SW 1271 (cell line): ENCODE data around the gene LRBA.
"Not testable (repeated sequence)": the region's sequence is repeated elsewhere in the genome, so short reads cannot be mapped to it uniquely, and the experiment has no call there.

Experiments used
- DNase-seq, 2 experiments: peaks; one replicate each; lab custom pipeline; 2025; lab: John Stamatoyannopoulos, UW

LRBA gene

GRCh38 chr4:151021637-151022334 is 6.7 kb upstream of the LRBA start:
- no peak for DNase-seq

DNA sequence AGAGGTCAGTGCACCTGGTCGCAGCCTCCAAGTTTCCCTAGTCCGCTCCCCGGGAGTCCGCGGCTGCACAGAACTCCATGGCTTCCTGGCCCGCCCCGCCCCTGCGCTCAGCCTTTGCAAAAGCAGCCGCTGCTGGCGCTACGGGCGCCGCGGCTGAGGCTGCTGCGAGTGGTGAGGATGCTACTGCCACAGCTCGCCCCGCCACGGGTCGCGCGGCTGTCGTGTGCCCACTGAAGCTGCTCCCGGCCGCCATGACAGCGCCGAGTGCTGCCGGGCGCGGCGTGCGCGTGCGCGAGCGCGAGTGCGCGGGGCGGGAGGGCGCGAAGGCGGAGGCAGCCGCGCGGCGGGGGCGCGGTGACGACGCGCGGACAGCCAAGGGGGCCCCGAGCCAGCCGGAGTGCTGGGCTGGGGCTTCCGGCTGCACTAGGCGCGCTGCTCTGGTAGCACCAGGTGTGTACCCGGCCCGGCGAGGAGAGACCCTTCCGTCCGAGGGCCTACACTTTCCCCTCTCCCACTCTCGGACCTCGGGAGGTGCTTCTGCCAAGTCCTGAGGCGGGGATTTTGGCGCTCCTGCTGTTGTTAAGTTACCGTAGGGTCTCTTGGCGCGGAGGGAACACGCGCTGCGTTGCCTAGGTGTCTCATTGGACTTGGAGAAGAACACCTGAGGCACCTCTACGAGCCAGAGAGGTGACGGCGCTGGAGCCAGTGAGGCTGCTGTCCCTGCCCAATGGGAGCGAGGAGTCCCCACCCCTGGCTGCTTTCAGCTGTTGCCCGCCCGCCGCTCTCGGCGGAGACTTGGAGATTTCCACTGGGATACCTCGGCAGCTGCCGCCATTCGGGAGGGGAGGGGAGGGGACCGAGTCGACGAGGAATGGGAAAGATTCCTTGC is 619 bp upstream of the LRBA start:
- DNase-seq, result peak; percentile 22 to 53

- DNase-seq, result no peak
Observed at GRCh38 chr4:151013944-151014343, 1.1 kb downstream of the LRBA start.

- DNase-seq, result no peak
Observed at GRCh38 chr4:151013491-151013890, 1.6 kb downstream of the LRBA start.

DNA sequence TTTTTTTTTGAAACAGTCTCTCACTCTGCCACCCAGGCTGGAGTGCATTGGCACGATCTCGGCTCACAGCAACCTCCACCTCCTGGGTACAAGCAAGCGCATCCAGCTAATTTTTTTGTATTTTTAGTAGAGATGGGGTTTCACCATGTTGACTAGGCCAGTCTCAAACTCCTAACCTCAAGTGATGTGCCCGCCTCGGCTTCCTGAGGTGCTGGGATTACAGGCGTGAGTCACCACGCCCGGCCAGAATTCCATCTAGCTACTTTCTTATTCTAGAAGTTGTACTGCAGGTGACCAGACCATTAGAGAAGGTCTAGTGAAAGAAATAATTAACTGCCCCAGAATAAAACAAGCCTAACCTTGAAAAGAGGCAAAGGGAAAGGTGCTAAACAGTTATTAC is 2.3 kb downstream of the LRBA start:
- peak in 1 of 2 experiments; percentile 2 for DNase-seq

- DNase-seq, result no peak
Observed at GRCh38 chr4:151012376-151012775, 2.7 kb downstream of the LRBA start.

GRCh38 chr4:151004222-151004621 is 10.9 kb downstream of the LRBA start:
- peak; percentile 2 to 33 for DNase-seq

DNA sequence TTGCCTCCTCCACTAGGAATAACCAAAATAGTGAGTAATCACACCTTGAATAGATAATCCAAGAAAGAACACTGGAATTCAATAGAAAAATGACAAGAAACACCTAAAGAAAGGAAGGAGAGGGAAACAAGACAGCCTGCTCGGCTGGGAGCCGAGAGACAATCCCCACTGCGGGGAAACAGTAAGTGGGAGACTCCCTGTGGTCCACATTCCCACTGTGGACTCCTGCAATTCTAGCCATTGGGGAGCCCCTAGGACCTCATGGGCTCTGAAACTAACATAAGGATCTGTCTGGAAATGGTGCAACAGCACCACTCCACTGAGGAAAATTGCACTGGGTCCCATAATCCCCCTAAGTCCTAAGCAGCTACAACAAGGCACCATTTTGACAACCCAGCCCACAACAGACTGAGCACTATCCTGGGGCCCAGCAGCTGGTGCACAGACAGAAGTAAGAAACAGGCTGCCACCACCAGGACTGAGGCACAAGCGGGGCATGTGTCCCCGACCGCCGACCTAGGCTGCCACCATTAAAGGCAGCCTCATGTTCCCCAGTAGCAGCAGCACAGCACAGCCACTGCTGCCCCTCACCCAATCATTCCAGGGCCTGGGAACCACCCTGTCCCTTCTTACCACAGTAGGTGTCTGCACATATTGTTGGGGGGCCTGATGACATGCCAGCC is 14.2 kb downstream of the LRBA start:
- no peak for DNase-seq

DNA sequence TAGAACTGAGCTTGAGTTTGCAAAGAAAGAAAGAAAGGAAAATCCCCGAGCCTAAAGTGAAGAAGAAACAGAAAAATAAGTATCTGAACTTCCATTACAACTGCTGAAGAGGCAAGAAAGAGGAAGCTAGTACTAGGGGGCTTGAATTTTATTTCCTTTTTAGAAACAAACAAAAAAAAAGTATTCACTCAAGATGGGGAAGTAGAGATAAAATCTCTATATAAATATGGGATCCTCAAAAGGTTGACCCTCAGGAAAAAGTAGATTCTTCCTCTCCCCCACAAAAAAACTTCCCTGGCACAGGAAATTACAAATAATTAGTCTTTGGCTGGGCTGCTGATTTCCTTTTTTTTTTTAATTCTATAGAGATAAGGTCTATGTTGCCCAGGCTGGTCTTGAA is 16.0 kb downstream of the LRBA start:
- DNase-seq, result no peak

DNA sequence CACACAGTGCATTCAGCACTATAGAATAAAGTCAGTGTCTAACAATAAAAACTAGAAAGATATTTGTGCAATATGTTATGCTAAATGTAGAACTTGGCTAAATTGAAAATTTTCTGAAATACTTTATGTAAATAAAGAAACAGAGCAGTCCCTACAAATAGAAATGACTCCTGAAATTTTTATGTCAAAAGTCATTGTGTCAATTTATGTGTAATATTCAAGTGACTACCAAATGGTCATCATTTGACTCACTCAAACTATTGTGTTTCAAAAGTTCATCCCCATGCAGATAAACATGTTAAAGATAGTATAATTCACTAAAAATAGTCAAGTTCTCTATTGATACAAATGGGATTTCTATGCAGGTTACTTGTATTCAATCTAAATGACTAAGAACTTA is 17.9 kb downstream of the LRBA start:
- DNase-seq, result no peak

DNA sequence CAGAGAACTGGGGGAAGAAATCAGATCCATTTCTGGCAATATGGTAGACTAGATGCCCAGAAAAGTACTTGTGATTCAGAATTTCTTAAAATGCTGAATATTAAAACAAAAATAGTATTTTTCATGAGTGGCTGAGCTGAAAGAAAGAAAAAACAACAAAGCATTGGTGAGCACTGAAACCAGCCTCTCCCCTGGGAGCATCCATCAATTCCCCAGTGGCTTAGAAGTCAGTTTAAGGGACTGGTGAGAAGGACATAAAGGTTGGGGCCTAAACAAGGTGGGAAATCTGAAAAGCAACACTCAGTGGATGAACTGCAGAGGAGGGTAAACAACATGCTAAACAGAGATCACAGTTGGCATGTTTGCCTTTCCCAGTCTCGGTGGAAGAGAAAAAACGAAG is 20.4 kb downstream of the LRBA start:
- no peak for DNase-seq

DNA sequence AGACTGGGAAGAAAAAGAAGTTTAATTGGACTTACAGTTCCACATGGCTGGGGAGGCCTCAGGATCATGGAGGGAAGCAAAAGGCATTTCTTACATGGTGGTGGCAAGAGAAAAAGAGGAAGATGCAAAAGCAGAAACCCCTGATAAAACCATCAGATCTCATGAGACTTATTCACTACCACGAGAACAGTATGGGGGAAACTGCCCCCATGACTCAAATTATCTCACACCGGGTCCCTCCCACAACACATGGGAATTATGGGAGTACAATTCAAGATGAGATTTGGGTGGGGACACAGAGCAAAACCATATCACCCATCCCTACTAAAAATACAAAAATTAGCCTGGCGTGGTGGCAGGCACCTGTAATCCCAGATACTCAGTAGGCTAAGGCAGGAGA is 21.5 kb downstream of the LRBA start:
- not testable (repeated sequence) for DNase-seq

DNA sequence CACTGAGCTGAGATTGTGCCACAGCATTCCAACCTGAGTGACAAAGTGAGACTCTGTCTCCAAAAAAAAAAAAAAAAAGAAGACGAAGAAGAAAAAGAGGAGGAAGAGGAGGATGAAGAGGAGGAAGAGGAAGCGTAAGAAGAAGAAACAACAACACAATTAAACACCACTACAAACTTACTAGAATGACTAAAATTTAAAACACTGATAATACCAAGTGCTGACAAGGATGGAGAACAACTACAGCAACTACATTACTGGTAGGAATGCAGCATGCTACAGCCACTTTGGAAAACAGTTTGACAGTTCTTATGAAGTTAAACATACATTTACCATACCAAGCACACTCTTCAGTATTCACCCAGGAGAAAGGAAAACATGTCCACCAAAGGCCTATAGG is 24.1 kb downstream of the LRBA start:
- no peak for DNase-seq

DNA sequence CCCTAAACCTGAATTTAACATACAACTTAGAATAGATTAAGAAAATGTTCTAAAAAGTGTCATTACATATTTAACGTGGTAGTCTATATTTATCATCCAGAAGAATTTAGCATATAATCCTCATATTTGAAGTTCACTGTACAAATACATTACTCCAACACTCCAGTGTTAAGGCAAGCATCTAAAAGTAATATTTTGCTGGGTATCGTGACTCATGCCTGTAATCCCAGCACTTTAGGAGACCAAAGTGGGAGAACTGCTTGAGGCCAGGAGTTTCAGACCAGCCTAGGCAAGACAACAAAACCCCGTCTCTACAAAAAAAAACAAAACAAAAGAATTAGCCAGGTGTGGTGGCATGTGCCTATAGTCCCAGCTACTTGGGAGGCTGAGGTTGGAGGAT is 24.8 kb downstream of the LRBA start:
- DNase-seq, result no peak

DNA sequence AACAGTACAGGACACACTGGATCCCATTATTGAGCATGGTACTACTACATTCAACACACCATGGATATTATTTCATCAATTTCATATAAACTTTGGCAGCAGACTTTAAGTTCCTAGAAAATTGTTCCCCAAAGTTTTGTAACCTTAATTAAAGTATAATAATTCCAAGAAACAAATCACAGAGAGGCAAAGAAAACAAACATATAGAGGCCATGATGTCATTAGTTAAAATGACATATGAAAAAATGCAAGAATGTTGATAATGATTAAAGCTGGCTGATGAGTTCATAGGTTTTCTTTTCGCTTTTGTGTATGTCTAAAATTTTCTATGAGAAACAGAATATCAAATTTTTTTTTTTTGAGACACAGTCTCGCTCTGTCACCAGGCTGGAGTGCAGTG is 26.8 kb downstream of the LRBA start:
- no peak for DNase-seq

GRCh38 chr4:150987204-150987603 is 27.9 kb downstream of the LRBA start:
- no peak for DNase-seq

- DNase-seq, result no peak
Observed at GRCh38 chr4:150986085-150986484, 29.0 kb downstream of the LRBA start.

DNA sequence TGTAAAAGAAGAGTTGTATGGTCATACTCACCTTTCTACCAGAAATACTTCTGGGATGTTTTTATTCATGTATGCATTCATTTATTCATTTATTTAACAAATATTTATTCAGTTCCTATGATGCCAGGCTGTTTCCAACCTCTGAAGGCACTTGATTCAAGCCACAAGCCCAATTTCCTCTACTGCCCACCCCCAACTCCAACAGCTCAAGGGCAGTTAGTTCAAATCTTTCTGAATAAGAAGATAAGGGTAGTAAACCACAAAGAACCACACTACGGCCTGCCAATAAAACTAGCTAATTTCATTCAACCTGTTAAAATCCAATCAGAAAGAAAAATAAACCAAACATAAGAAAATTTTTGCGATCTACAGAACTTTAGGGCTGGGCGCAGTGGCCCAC is 31.2 kb downstream of the LRBA start:
- DNase-seq, result no peak

GRCh38 chr4:150982557-150983233 is 32.4 kb downstream of the LRBA start:
- DNase-seq, result no peak

DNA sequence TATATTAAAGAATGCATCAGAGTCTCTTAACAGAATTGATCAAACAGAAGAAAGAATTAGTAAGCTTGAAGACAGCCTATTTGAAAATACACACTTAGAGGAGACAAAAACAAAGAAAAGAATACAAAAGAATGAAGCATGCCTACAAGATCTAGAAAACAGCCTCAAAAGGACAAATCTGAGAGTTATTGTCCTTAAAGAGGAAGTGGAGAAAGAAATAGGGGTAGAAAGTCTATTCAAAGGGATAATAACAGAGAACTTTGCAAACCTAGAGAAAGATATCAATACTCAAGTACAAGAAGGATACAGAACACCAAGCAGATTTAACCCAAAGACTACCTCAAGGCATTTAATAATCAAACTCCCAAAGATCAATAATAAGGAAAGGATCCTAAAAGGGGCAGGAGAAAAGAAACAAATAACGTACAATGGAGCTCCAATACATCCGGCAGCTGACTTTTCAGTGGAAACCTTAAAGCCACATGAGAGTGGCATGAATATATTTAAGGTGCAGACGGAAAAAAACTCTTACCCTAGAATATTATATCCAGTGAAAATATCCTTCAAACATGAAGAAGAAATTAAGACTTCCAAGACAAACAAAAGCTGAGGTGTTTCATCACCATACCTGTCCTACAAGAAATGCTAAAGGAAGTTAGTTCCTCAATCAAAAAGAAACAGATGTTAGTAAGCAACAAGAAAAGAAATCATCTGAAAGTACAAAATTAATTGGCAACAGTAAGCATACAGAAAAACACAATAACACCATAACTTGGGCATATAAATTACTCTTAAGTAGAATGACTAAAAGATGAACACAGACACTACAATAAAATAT is 36.1 kb downstream of the LRBA start:
- DNase-seq, result no peak

DNA sequence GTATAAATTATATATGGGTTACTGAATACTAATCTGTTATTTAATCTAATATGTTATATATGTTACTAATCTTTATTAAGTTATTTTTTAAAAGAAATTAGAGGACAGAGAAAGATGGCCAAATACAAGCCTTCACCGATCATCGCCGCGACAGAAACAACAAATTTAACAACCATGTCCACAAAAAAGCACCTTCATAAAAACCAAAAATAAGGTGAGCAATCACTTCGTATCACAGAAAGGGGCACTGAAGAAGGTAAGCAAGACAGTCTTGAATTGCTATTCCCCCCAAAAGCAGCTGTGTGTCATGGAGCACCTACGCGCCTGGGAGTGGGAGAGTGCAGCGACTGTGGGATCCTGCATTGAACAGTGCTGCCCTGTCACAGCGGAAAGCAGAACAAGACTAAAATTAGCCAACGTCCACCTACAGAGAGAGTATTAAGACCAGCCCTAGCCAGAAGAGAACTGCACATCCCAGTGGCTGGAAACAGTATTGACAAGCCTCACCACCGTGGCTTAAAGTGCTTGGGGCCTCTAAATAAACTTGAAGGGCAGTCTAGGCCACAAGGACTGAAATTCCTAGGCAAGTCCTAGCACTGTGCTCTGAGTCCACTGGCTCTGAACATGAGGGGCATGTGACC is 38.5 kb downstream of the LRBA start:
- no peak for DNase-seq
